ENCODE measurements around the gene PLD4. TPM values are rescaled to one million over a fixed set of nuclear protein-coding genes. Genes with fewer than 3 reads are reported as not detected.

Gene PLD4
- total RNA-seq, 6 experiments from 2014 or later, result 0.12 to 0.49 (median 0.33) TPM; not detected in 2

- intact Hi-C loops (cut with DNase I), result no loop called here
- peak; percentile 83 to 92 (median 88) for ATAC-seq
- Histone ChIP-seq H3K4me1 (peaks cover 0 to 11% (median 0%) of the 10 kb centered on the region in 4 donors), H3K9me3 (no peaks in the 10 kb centered on the region), H3K36me3 (no peaks in the 10 kb centered on the region), H3K4me3 (peak overlapping the region; percentile 34 to 60 (median 46)), H3K27me3 (no peaks in the 10 kb centered on the region), H3K27ac (no peak overlapping the region)
- TF ChIP-seq POLR2A (IDR thresholded peaks at IDR 0.05) (no peak), CTCF (IDR thresholded peaks at IDR 0.05) (peak; percentile 54 to 68 (median 63))
- peak; percentile 78 to 80 (median 78) for DNase-seq
- 0% methylated on average over 20 of the region's 100 CpGs for WGBS (ENCODE audit: insufficient coverage, low coverage, low lambda C conversion rate, missing lambda C conversion rate)
These were observed 8.3 kb downstream of the PLD4 start for GRCh38 chr14:104932676-104933631.

- TF ChIP-seq POLR2A (IDR thresholded peaks at IDR 0.05), result no peak
- TF ChIP-seq CTCF (IDR thresholded peaks at IDR 0.05), result no peak
- H3K36me3 ChIP-seq, result no peaks in the 10 kb centered on the region
- intact Hi-C loops (cut with DNase I), result no loop called here
- peak in 1 of 3 donors; percentile 53 for DNase-seq
- ATAC-seq, result no peak
- H3K4me1 ChIP-seq, result peaks cover 0 to 11% (median 0%) of the 10 kb centered on the region in 4 donors
- no peaks in the 10 kb centered on the region for H3K9me3 ChIP-seq
- no peak overlapping the region for H3K27ac ChIP-seq
- H3K27me3 ChIP-seq, result no peaks in the 10 kb centered on the region
- 8% methylated on average over 38 of the region's 42 CpGs for WGBS (ENCODE audit: insufficient coverage, low coverage, low lambda C conversion rate, missing lambda C conversion rate)
- H3K4me3 ChIP-seq, result no peak overlapping the region
These were observed 9.4 kb downstream of the PLD4 start for GRCh38 chr14:104933746-104934733.

- TF ChIP-seq CTCF (IDR thresholded peaks at IDR 0.05) (no peak), POLR2A (IDR thresholded peaks at IDR 0.05) (no peak)
- Histone ChIP-seq H3K4me1 (peaks cover 0 to 11% (median 0%) of the 10 kb centered on the region in 4 donors), H3K36me3 (no peaks in the 10 kb centered on the region), H3K27ac (no peak overlapping the region), H3K27me3 (no peaks in the 10 kb centered on the region), H3K9me3 (no peaks in the 10 kb centered on the region), H3K4me3 (no peak overlapping the region)
- no CpG with 5 or more reads among the region's 3 CpGs for WGBS (ENCODE audit: insufficient coverage, low coverage, low lambda C conversion rate, missing lambda C conversion rate)
- DNase-seq (no peak), ATAC-seq (no peak)
- intact Hi-C loops (cut with DNase I), result no loop called here
These were observed 10.5 kb downstream of the PLD4 start for GRCh38 chr14:104935026-104935650.

GRCh38 chr14:104935955-104936354 is 11.3 kb downstream of the PLD4 start:
- no peaks in the 10 kb centered on the region for H3K9me3 ChIP-seq
- intact Hi-C loops (cut with DNase I), result no loop called here
- DNase-seq (no peak), ATAC-seq (no peak)
- no peaks in the 10 kb centered on the region for H3K36me3 ChIP-seq
- H3K27me3 ChIP-seq, result no peaks in the 10 kb centered on the region
- WGBS (ENCODE audit: insufficient coverage, low coverage, low lambda C conversion rate, missing lambda C conversion rate), result 33% methylated on average over 2 of the region's 2 CpGs
- no peak for TF ChIP-seq POLR2A (IDR thresholded peaks at IDR 0.05)
- H3K4me3 ChIP-seq, result no peak overlapping the region
- H3K4me1 ChIP-seq, result peaks cover 0 to 11% (median 0%) of the 10 kb centered on the region in 4 donors
- no peak overlapping the region for H3K27ac ChIP-seq
